Mesendoderm (in vitro differentiated cells): ENCODE results near the gene SAMD4A.

Experiments used
- DNase-seq: peaks from one replicate; pipeline ENCODE4 v3.0.0; 2013
- H2AK5ac ChIP-seq: 2 replicates; pipeline ENCODE4 v1.6.1; 2013; ENCODE audit warnings: low read length, inconsistent platforms
- H2BK120ac ChIP-seq: 2 replicates; pipeline ENCODE4 v1.6.1; 2013; ENCODE audit warnings: low read depth, mild to moderate bottlenecking, low read length, moderate library complexity, mixed read lengths
- H2BK15ac ChIP-seq: replicated peaks from 2 replicates; pipeline ENCODE4 v1.6.1; 2013; ENCODE audit warnings: low read depth, mild to moderate bottlenecking, moderate library complexity
- H2BK5ac ChIP-seq: 2 replicates; pipeline ENCODE4 v1.6.1; 2013; ENCODE audit warnings: low read length, inconsistent platforms
- H3K18ac ChIP-seq: 2 replicates; pipeline ENCODE4 v1.6.1; 2013; ENCODE audit warnings: mild to moderate bottlenecking, low read length, mixed read lengths
- H3K23ac ChIP-seq: one replicate; pipeline ENCODE4 v1.6.1; 2013; ENCODE audit warnings: low read length
- H3K27ac ChIP-seq: 2 replicates; pipeline ENCODE4 v1.5.1; 2013; ENCODE audit warnings: low read depth, mild to moderate bottlenecking, inconsistent platforms, low read length, moderate library complexity
- H3K27me3 ChIP-seq: 2 replicates; pipeline ENCODE4 v1.6.1; 2013; ENCODE audit warnings: low read length, control low read depth, mild to moderate bottlenecking, inconsistent platforms; ENCODE audit not compliant: insufficient read depth, poor library complexity
- H3K36me3 ChIP-seq: 2 replicates; pipeline ENCODE4 v1.6.1; 2013; ENCODE audit warnings: low read length, inconsistent platforms; ENCODE audit not compliant: control insufficient read depth, insufficient read depth
- H3K4ac ChIP-seq: one replicate; pipeline ENCODE4 v1.6.1; 2013; ENCODE audit warnings: low read depth, mild to moderate bottlenecking, low read length, moderate library complexity
- H3K4me1 ChIP-seq: 2 replicates; pipeline ENCODE4 v1.6.1; 2013; ENCODE audit warnings: low read depth, low read length, inconsistent platforms; ENCODE audit not compliant: control insufficient read depth
- H3K4me2 ChIP-seq: 2 replicates; pipeline ENCODE4 v1.6.1; 2013; ENCODE audit warnings: low read length
- H3K4me3 ChIP-seq: 2 replicates; pipeline ENCODE4 v1.5.1; 2013; ENCODE audit warnings: mild to moderate bottlenecking, low read length
- H3K56ac ChIP-seq: one replicate; pipeline ENCODE4 v1.6.1; 2013; ENCODE audit warnings: low read length
- H3K79me1 ChIP-seq: 2 replicates; pipeline ENCODE4 v1.6.1; 2013; ENCODE audit warnings: low read length, inconsistent platforms
- H3K79me2 ChIP-seq: 2 replicates; pipeline ENCODE4 v1.6.1; 2013; ENCODE audit warnings: mild to moderate bottlenecking, low read length; ENCODE audit not compliant: control insufficient read depth, insufficient read depth
- H3K9ac ChIP-seq: 2 replicates; pipeline ENCODE4 v1.6.1; 2013; ENCODE audit warnings: low read length, inconsistent platforms
- H4K5ac ChIP-seq: one replicate; pipeline ENCODE4 v1.6.1; 2013; ENCODE audit warnings: low read length
- H4K8ac ChIP-seq: one replicate; pipeline ENCODE4 v1.6.1; 2013; ENCODE audit warnings: low read depth, mild to moderate bottlenecking, control low read depth, low read length, moderate library complexity
- WGBS: extraction: QIAGEN DNeasy Blood & Tissue Kit; methylation state at CpG from one replicate; pipeline ENCODE4 v1.1.7; 2013; ENCODE audit warnings: low lambda C conversion rate, missing lambda C conversion rate; ENCODE audit not compliant: insufficient coverage; ENCODE audit errors: extremely low coverage; 5-methylcytosine and 5-hydroxymethylcytosine counted together

The SAMD4A gene

DNA sequence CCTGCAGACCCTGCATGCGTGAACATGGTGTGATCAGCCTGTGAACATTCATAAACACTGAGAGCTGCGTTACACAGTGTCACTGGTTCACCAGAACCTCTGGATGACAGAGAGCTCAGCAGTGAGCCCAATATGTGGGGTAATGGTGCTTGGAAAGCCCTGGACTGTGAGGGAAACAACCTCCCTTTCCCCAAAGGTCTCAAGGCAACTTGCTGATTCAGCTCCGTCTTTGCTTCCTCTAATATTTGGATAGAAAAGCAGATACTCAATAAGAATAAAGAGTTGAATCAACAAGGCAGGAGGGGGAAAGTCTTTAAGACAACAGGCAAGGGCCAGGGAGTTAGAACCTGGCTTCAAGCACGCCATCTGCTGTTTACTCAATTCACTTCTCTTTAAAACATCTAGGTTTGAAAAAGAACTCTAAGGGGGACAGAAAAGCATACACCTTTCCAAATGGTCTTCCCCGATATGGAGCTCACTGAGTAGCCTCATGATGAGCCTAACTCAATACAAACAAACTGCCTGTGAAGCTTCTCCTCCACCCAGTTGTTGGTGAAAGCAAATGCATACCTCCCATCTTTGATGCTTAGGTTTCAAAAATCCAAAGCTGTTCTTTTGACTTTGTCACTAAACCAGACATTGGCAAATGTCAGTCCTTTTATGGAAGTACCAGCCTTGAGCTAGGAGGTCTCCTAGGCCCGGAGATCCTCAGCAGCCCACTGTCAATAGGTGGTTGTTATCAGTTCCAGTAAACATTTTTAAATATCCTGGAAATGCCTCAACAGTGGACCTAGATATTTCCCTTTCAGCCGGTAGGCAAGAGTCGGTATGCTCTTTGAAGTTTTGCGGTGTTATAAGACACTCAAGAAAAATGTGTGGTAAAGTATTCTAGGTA lies 76.1 kb downstream of the SAMD4A start:
- WGBS: no CpG with 5 or more reads among the region's 9 CpGs
- Histone ChIP-seq H3K79me2 (peaks cover 2% of the 10 kb centered on the region), H3K4ac (no peak overlapping the region), H3K23ac (no peak overlapping the region), H4K8ac (no peak overlapping the region), H3K27ac (no peak overlapping the region), H2AK5ac (no peak overlapping the region), H2BK120ac (no peak overlapping the region), H3K36me3 (no peaks in the 10 kb centered on the region), H2BK15ac (no peak overlapping the region), H4K5ac (no peak overlapping the region), H3K4me1 (peaks cover 6% of the 10 kb centered on the region), H3K18ac (no peak overlapping the region), H3K79me1 (peaks cover 2% of the 10 kb centered on the region), H3K27me3 (no peaks in the 10 kb centered on the region), H3K9ac (no peak overlapping the region), H2BK5ac (no peak overlapping the region), H3K56ac (no peak overlapping the region), H3K4me3 (no peak overlapping the region), H3K4me2 (no peak overlapping the region)
- DNase-seq: peak; percentile 59

DNA sequence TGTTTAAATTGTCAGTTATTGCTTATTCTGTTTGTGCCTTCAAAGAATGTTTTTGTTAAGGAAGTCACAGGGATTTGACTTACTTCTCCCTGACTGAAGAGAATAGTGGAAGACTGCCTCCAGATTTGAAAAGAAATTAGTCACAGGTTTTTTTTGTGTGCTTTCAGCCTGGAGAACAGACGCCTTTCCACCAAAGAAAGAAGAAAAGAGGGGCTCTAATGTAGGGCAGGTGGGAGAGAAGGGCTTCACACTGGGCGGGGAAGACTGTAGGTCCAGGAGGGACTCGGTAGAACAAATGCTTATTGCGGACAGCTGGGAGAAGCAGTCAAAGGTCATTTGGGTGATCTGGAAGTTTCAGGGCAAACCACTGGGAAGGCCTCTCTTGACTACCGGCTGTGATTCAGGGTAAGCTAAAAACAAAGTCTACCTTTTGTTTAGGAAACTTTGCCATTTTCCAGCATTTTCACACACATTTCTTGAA lies 76.8 kb downstream of the SAMD4A start:
- Histone ChIP-seq H4K8ac (no peak overlapping the region), H3K36me3 (no peaks in the 10 kb centered on the region), H4K5ac (no peak overlapping the region), H2BK120ac (peak overlapping the region; percentile 66), H3K4me2 (no peak overlapping the region), H2AK5ac (no peak overlapping the region), H3K27me3 (no peaks in the 10 kb centered on the region), H3K4me1 (peaks cover 8% of the 10 kb centered on the region), H3K9ac (no peak overlapping the region), H3K79me1 (peaks cover 2% of the 10 kb centered on the region), H3K18ac (no peak overlapping the region), H3K4me3 (no peak overlapping the region), H3K79me2 (peaks cover 2% of the 10 kb centered on the region), H3K4ac (no peak overlapping the region), H2BK5ac (no peak overlapping the region), H3K27ac (peak overlapping the region; percentile 2), H3K23ac (no peak overlapping the region), H2BK15ac (peak overlapping the region; percentile 7), H3K56ac (no peak overlapping the region)
- WGBS: no CpG with 5 or more reads among the region's 5 CpGs
- no peak for DNase-seq

DNA sequence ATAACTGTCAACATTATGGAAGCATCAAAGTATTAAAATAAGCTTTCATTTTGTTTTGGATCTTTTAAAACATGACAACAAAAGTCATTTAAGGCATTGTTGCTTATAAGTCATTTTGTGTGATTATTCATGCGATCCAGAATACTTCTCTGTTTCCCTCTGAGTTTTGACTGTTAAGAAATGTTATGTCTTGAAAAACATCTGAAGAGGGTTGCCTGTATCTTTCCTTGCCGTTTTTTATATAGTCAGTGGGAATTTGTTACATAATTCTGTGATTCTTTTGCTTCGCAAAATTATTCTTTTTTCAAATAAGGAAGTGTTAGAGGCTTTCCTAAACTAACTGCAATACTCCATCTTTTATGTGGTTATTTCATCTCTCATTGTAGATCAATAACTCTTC lies 78.7 kb downstream of the SAMD4A start:
- no CpG with 5 or more reads among the region's 3 CpGs for WGBS
- no peak for DNase-seq
- peaks cover 14% of the 10 kb centered on the region for H3K4me1 ChIP-seq

DNA sequence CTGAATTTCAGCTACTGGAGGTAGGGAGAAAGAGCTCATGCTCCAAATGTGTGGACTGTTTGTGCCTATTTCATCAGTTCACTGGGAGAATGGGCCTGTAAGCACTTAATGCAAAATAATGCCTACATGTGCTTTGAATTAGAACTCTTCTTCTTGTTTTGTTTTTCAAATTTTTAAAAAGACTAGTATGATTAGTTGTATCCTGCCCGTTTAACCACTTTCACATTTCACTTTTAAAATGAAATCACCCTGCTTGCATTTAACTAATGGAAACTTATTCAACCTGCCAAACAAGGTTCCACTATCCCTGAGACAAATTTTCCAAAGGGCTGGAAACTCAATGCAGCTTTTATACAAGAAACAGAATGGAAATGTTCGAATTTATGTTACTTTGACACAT lies 79.7 kb downstream of the SAMD4A start:
- H3K23ac ChIP-seq: no peak overlapping the region
- H3K79me1 ChIP-seq: no peaks in the 10 kb centered on the region
- no peaks in the 10 kb centered on the region for H3K79me2 ChIP-seq
- H2BK5ac ChIP-seq: no peak overlapping the region
- no peak overlapping the region for H3K4me3 ChIP-seq
- H3K4me1 ChIP-seq: peaks cover 20% of the 10 kb centered on the region
- H3K4me2 ChIP-seq: no peak overlapping the region
- DNase-seq: no peak
- no peak overlapping the region for H3K18ac ChIP-seq
- WGBS: no CpG with 5 or more reads among the region's 2 CpGs
- H3K36me3 ChIP-seq: no peaks in the 10 kb centered on the region
- H4K5ac ChIP-seq: no peak overlapping the region
- H3K56ac ChIP-seq: no peak overlapping the region
- H3K27me3 ChIP-seq: no peaks in the 10 kb centered on the region
- H2BK120ac ChIP-seq: no peak overlapping the region
- no peak overlapping the region for H3K27ac ChIP-seq
- H3K4ac ChIP-seq: no peak overlapping the region
- no peak overlapping the region for H4K8ac ChIP-seq
- no peak overlapping the region for H3K9ac ChIP-seq
- no peak overlapping the region for H2BK15ac ChIP-seq
- no peak overlapping the region for H2AK5ac ChIP-seq

More for the DNA sequence above, 78.7 kb downstream of the SAMD4A start:
- no peaks in the 10 kb centered on the region for H3K27me3 ChIP-seq
- H2BK120ac ChIP-seq: no peak overlapping the region
- no peak overlapping the region for H3K23ac ChIP-seq
- H4K5ac ChIP-seq: no peak overlapping the region
- H2BK15ac ChIP-seq: no peak overlapping the region
- H3K4me3 ChIP-seq: no peak overlapping the region
- H3K9ac ChIP-seq: no peak overlapping the region
- no peak overlapping the region for H2BK5ac ChIP-seq
- H3K36me3 ChIP-seq: no peaks in the 10 kb centered on the region
- no peak overlapping the region for H3K4ac ChIP-seq
- H3K79me1 ChIP-seq: no peaks in the 10 kb centered on the region
- H2AK5ac ChIP-seq: no peak overlapping the region
- H3K27ac ChIP-seq: no peak overlapping the region
- H3K4me2 ChIP-seq: no peak overlapping the region
- H3K79me2 ChIP-seq: no peaks in the 10 kb centered on the region
- no peak overlapping the region for H3K56ac ChIP-seq
- no peak overlapping the region for H4K8ac ChIP-seq
- H3K18ac ChIP-seq: no peak overlapping the region

DNA sequence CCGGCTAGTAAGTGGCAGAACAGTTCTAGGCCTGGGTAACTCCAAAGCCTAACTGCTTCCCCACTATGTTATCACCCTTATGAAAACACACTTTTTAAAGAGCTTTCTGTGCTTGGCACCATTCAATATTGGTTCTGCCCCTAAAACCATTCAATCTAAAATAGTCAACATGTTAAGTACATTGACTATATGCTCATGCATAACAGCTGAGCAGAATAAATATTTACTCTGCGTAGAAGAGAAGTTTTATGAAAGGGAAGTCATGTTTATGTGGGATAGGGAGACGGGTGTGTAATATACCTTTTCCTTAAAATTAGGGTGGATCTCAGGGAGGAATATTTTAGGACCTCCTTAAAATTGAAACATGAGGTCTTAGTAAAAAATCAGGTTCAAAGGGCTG lies 80.5 kb downstream of the SAMD4A start:
- Histone ChIP-seq H3K4ac (no peak overlapping the region), H2BK5ac (no peak overlapping the region), H3K4me2 (no peak overlapping the region), H3K4me1 (peaks cover 24% of the 10 kb centered on the region), H3K36me3 (no peaks in the 10 kb centered on the region), H3K27ac (no peak overlapping the region), H3K79me1 (no peaks in the 10 kb centered on the region), H4K5ac (no peak overlapping the region), H3K27me3 (no peaks in the 10 kb centered on the region), H3K4me3 (no peak overlapping the region), H3K9ac (no peak overlapping the region), H4K8ac (no peak overlapping the region), H3K56ac (no peak overlapping the region), H2AK5ac (no peak overlapping the region), H2BK120ac (no peak overlapping the region), H2BK15ac (no peak overlapping the region), H3K23ac (no peak overlapping the region), H3K79me2 (no peaks in the 10 kb centered on the region), H3K18ac (no peak overlapping the region)
- no peak for DNase-seq
- WGBS: no CpG with 5 or more reads among the region's 3 CpGs
